T-helper 2 cell (primary cell): ENCODE measurements around the gene QPCTL.
A peak's percentile ranks its signal among the peaks of the same experiment; 100 is the strongest.
"Not testable (repeated sequence)": the region's sequence is repeated elsewhere in the genome, so short reads cannot be mapped to it uniquely, and the experiment has no call there.

Source experiments
- DNase-seq, 5 experiments: peaks; one replicate each; pipeline versions ENCODE4 v3.0.0 to v3.0.0-alpha.2; 2012 to 2022

QPCTL gene

DNA sequence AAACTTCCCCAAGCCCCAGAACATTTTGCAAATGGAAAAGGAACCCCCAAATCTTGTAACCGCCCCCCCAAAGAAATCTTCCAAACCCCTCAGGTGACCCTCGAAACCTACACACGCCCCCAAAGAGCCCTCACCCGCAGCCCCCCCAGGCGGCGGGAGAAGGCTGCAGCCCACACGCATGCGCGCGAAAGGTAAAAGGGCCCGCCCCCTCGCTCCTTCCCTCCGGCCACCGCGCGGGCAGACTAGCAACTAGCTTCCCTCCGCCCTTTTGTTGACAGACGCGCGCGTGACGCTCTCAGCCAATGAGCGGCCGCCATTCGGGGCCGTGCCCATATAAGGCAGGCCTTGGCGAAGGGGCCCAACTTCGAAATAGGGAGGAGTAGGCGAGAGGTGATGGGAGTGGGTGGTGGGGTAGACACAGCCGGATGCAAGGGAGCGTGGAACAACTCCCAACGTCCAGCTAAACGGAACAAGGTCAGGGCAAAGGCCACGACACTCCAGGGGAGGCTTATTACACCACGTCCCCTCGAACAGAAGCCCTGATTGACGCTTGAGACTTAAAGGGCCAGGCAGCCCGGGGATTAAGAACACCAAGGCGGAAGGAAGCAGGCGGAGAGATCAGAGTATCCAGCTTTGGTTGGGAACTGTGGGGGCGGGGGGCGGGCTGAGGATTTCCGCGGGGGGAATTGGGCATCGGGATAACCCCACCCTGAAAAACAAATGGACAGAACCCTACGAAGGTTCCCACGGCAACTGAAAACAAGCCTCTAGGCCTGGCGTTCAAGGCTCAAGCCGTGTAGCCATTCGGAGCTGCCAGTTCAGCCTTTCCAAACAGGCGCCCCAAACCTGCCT is 24.9 kb downstream of the QPCTL start:
- DNase-seq: peak; percentile 93 to 100 (median 97)

DNA sequence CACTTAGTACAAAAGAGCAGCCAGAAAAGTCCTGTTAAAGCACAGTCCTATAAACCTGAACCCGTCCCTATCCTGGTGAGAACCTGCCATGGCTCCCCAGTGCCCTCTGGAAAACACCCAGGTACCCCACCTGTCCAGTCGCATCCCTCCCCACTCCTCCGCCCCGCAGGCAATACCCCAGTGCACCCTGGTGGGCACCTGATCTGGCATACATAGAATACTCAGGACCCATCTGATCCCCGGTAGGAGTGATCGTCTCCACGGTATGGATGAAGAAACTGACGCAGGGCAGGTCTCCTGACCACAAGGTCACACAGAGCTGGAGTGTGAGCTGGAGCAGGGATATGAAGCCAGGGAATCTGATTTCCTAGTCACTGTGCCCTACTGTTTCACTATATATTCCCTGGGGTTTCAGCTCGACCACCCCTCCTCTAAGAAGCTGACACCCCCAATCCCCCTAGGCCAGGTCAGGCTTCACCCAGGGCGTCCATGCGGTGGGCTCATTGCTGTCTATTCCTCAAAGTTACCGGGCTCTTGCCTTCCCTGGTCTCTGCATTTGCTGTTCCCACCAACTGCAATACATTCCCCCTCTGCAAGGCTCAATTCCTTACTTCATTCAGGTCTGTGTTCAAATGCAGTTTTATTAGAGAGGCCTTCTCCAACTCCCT is 25.7 kb downstream of the QPCTL start:
- no peak for DNase-seq

DNA sequence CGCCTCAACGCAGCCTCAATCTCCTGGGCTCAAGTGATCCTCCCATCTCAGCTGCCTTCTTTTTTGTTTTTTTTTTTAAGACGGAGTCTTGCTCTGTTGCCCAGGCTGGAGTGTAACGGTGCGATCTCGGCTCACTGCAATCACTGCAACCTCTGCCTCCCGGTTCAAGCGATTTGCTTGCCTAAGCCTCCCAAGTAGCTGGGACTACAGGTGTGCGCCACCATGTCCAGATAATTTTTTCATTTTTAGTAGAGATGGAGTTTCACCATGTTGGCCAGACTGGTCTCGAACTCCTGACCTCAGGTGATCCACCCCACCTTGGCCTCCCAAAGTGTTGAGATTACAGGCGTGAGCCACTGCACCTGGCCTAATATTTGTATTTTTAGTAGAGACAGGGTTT is 27.6 kb downstream of the QPCTL start:
- not testable (repeated sequence) for DNase-seq

DNA sequence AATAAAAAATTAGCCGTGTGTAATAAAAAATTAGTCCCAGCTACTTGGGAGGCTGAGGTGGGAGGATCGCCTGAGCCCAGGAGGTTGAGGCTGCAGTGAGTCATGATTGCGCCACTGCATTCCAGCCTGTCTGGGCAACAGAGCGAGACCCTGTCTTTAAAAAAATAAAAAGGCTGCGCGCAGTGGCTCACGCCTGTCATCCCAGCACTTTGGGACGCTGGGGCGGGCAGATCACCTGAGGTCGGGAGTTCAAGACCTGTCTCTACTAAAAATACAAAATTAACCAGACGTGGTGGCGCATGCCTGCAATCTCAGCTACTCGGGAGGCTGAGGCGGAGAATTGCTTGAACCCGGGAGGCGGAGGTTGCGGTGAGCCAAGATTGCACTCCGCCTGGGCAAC is 36.2 kb downstream of the QPCTL start:
- DNase-seq: not testable (repeated sequence)

DNA sequence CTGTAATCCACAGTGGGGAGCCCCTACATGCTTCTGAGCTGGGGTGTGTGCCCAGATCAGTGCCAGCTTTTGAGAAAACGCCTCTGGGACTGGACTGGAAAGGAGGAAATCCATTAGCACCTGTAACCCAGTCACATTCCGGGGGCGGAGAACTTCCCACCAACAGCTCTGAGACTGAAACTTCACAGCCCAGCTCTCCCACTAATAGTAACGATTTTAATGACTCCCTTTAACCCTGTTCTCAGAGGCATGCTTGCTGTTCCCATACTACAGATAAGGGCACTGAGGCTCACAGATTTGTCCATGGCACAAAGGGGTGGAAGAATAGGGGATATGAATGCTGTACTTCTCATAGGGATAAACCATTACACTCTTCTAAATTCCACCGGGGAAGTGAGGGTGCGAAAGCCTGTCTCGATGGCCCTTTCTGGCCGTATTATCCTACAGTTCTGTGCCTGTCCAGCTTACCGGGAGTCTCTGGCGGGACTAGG is 37.4 kb downstream of the QPCTL start:
- no peak for DNase-seq

DNA sequence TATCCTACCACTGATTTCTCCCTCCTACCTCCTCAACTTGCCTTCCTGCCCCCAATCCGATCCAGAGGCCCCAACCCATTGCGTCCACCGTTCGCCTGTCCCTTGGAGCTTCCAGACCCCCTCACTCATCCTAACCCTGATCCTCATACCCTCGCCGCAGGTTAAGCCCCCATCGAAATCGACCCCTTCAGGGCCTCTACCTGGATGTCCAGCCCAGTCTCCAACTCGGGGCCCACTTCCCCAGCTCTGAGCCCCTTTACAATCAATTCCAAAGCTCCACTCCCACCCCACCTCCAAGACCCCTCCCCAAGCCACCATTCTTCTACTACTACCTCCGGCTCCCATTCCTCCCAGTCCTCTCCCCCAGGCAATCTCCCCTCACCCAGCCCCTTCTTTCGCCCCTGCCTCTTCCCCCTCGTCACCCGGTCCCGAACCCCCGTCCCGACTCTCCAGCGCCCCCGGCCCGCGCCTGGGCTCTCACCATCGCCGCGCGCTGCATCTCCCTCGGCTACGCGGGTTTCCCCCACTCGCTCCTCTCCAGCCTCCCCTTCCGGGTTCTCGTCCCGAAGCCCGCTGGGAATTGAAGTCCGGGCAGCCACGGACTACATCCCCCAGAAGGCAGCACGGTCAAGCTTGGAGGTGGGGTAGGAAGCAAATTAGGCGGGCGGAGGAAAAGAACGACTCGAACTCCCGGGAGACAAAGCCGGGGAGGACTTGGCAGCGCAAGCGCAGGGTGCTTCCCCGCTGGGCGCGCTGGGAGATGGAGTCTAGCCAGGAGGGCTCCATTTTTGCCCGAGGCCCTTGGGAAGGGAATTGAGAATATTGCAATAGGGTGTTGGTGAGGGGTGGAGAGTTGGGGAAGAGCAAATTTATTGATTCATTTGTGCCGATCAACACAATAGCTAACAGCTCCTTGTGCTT is 38.2 kb downstream of the QPCTL start, which contains the start of gene FBXO46:
FBXO46 (minus strand) TSS at position 529 of the 921 bp plus-strand sequence. CDS start 17,401 bp downstream, outside the sequence.
- DNase-seq: peak; percentile 75 to 97 (median 91)

DNA sequence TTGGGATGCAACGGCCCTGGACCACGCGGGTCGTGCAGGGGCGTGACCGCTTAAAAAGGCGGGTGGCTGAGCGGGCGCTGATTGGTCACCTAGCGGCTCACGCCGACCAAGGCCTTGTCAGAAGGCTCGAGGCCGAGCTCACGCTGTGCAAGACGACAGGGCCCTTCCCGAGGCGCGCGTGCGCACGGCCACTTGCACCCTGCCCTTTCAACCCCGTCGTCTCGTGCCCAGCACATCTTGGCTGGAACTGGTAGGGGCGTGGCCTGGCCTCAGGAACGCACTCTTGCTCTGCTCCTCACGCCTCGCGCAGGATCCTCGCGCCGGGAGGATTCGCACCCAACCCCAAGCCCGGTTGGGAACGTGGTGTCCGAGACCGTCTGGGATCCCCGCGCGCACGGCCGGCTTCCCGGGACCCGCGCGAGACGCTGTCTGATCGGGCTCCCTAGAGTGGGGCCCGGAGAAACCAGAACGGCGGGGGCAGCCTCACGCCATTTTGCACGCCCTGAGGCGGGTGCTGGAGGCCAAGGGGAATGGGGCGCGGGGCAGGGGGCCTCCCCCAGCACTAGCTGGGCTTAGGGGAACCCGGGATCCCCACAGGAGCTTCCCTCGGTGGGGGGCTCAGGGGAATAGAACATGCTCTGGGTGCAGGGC is 40.8 kb downstream of the QPCTL start, which contains the start of gene MEIOSIN:
MEIOSIN (plus strand) TSS at position 280 of the 651 bp plus-strand sequence. CDS start 1,938 bp downstream, outside the sequence.
- DNase-seq: no peak

DNA sequence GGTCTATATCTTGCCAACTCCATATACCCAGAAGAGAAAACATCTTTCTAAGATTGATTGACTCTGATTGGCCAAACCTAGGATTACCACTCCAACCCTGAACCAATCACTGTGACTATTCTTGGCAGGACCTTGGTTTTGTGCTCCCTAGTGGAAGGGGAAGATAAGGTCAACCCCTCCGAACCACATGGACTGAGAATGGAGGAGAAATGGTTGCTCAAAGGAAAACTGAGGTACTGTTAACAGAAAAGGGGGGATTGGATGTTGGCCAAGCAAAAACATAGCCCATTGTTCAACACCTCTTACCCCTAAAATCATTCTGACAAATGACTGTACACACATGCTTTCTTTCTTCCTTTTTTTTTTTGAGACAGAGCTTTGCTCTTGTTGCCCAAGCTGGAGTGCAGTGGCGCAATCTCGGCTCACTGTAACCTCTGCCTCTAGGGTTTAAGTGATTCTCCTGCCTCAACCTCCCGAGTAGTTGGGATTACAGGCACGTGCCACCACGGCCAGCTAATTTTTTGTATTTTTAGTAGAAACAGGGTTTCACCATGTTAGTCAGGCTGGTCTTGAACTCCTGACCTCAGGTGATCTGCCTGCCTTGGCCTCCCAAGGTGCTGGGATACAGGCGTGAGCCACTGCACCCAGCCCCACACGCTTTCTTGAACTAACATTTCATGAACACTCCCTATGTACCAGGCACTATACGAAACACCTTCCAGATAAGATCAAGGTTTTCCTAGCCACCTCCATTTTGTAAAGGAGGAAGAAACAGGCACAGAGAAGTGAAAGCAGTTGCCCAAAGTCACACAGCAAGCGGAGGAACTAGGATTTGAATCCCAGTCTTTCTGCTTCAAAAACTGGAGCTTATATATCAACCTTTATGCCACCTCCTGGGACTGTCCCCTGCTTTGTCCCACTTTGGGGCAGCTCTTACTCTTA is 47.3 kb downstream of the QPCTL start:
- no peak for DNase-seq

DNA sequence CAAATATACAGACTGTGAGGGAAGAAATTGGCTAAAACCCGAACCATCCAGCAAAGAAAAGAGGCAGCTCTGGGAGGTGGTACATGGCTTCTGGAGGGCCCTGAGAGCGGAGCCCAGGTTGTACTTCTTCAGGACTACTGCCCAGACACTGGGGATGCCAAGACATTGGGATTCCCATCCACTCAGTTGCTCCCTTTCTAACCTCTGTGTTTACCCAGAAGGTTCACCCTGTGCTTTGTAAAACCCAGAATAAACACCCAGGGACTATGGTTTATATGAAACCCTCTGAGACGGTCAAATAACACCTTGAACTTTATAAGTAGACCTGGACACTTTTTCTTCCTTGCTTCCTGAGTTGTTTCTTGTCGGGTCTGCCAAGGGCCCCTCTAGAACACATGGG is 50.5 kb downstream of the QPCTL start:
- DNase-seq: no peak

DNA sequence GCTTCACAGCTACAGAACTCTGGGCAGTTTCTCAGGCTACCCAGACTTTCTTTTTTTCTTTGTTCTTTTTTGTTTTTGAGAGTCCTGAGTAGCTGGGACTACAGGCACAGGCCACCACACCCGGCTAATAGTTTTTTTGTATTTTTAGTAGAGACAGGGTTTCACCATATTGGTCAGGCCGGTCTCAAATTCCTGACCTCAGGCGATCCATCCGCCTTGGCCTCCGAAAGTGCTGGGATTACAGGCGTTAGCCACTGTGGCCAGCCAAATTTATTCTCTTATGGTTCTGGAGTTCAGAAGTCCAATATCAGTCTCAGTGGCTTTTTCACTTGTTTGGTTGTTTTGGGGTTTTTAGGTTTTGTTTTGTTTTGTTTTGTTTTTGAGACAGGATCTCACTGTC is 53.1 kb downstream of the QPCTL start:
- no peak for DNase-seq

DNA sequence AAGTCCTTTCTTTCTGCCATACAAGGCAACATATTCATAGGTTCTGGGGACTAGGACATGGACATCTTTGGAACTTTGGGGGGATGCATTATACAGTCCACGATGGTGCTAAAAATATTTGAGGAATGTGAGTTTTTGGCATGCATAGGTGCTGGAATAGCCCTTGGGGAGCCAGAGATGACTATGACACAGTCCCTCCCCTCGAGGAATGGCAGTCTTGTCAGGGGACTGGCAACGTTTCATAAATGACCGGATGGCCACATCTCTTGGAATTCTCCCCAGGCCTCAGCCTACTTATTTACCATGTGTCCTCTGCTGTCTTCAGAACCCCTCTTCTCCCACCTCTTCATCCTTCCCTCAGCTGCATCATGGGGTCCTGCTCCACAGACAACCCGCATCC is 54.4 kb downstream of the QPCTL start:
- DNase-seq: no peak

DNA sequence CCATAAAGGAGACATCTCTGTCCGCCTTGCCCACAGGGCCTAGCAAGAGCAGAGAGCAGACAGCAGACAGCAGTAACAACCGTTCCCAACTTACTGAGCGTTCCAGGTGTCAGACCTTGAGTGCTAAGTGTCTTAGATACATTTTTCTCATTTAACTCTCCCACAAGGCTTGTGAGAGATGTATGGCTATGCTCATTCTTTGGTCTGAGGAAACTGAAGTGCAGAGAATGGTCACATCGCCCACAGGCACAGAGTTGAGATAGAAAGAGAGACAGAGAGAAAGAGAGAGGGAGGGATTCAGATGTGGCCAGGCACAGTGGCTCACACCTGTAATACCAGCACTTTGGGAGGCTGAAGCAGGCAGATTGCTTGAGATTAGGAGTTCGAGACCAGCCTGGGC is 55.0 kb downstream of the QPCTL start:
- DNase-seq: no peak

DNA sequence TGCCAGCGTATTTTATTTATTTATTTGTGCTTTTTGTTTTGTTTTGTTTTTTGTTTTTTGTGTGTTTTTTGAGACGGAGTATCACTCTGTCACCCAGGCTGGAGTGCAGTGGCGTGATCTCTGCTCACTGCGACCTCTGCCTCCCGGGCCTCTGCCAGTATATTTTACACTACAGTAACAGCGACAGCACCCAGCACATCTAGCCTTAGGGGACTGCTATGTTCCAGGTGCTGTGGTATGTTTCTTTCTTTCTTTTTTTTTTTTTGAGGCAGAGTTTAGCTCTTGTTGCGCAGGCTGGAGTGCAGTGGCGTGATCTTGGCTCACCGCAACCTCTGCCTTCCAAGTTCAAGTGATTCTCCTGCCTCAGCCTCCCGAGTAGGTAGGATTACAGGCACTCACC is 59.0 kb downstream of the QPCTL start:
- DNase-seq: not testable (repeated sequence)

DNA sequence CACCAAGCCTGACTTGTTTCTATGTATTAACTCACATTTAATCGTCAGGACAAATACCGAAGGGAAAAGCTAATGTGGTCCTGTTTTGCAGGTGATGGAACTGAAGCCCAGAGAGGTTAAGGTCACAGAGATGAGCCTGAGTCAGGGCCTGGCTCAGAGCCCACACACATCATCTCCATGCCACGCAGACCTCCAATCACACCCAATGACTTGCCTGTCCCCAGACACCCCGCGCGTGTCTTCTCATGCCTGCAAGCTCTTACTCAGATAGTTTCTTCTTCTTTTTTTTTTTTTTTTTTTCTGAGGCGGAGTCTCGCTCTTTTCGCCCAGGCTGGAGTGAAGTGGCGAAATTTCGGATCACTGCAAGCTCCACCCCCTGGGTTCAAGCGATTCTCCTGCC is 60.2 kb downstream of the QPCTL start:
- no peak for DNase-seq

DNA sequence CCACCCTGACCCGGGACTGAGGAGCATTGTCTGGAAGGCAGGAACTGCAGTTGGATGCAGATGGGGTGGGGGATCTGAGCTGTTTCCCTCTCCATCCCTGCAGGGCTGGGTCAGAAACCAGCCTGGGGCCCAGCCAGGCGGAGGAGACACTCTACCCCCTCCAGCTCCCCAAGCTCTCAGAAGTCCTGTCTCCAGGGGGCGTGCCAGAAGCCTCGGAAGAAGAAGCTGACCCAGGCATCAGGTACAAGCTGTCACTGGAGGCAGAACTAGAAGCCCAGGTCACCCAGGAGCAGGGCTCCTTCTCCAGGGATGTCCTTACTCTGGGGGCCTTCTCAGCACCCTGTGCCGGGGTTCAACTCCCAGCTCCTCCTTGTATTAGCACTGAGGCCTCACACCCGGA is 61.1 kb downstream of the QPCTL start:
- no peak for DNase-seq
